22Rv1 (cell line): ENCODE results near the gene MIPOL1.

Source experiments
- CTCF ChIP-seq: fragments of 450-650 bp; IDR thresholded peaks from 2 replicates; pipeline ENCODE4 v1.5.1; 2017; ENCODE audit warnings: mild to moderate bottlenecking
- ZFX ChIP-seq: fragments of 450-650 bp; IDR thresholded peaks from 2 replicates; pipeline ENCODE4 v1.6.1; 2017; ENCODE audit warnings: antibody characterized with exemption, borderline replicate concordance

DNA sequence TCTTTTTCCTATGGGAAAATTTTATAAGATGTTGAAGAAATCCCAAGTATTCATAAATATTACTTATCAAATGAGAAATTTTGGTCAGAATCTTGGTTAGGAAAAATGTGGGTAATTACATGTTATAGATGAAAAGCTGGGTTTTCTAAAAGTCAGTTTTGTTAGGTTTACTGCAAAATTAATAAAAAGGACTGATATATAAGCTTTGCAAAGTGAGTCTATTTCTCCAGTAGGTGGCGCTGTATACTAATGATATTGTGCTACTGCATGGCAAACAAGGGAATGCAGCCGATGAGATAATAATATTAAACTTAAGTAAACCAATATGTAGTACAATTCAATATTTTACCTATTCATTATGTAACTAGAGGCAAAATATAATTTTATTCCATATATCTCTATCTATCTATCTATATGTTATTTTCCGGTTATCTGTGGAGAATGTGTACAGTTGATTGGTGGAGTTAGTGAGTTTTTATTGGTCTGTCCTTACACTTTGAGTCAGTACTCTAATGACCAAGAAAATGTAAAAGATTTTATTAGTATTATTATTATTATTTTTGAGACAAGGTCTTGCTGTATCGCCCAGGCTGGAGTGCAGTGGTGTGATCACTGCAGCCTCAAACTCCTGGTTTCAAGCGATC lies 32.9 kb downstream of the MIPOL1 start:
- peak; percentile 86 for TF ChIP-seq CTCF
- TF ChIP-seq ZFX, result no peak
